A673 (cell line): ENCODE results near the gene FPGS.

Source experiments
- EZH2 ChIP-seq: fragments of 200-600 bp; sonication (generic); IDR thresholded peaks from 2 replicates; pipeline ENCODE4 v1.6.1; 2017; ENCODE audit warnings: borderline replicate concordance, low read depth, mild to moderate bottlenecking, mixed read lengths, antibody characterized with exemption, low read length; ENCODE audit not compliant: poor library complexity, severe bottlenecking
- TF ChIP-seq, protein P1 (sequence below): fragments of 300-800, 200-600 bp; sonication (generic); conservative IDR thresholded peaks from 2 replicates; pipeline ENCODE4 v1.5.1; 2017; ENCODE audit warnings: low read depth, mild to moderate bottlenecking, antibody characterized with exemption, low read length, moderate library complexity, mixed read lengths

DNA sequence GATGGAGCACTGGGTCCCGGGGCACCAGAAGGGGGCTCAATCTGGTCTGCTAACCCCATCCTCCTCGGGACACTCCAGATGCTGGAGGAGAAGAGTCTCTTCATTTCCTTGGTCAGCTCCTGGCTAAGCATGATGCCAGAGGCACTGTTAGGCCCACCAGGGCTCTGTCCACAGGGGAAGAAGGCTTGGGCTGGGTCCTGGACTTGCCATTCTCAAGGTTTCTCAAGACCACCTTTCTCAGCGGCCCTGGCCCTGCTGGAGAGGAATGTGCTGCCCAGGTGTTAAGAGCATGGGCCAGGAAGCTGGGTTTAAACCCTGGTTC, 32.1 kb upstream of the FPGS start:
- TF ChIP-seq, protein P1, sequence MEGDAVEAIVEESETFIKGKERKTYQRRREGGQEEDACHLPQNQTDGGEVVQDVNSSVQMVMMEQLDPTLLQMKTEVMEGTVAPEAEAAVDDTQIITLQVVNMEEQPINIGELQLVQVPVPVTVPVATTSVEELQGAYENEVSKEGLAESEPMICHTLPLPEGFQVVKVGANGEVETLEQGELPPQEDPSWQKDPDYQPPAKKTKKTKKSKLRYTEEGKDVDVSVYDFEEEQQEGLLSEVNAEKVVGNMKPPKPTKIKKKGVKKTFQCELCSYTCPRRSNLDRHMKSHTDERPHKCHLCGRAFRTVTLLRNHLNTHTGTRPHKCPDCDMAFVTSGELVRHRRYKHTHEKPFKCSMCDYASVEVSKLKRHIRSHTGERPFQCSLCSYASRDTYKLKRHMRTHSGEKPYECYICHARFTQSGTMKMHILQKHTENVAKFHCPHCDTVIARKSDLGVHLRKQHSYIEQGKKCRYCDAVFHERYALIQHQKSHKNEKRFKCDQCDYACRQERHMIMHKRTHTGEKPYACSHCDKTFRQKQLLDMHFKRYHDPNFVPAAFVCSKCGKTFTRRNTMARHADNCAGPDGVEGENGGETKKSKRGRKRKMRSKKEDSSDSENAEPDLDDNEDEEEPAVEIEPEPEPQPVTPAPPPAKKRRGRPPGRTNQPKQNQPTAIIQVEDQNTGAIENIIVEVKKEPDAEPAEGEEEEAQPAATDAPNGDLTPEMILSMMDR: no peak
- TF ChIP-seq EZH2: no peak
